GM19238 (cell line): ENCODE results near the gene HDAC10.
"Not testable (repeated sequence)": the region's sequence is repeated elsewhere in the genome, so short reads cannot be mapped to it uniquely, and the experiment has no call there.

Experiments used
- DNase-seq: peaks from one replicate; pipeline ENCODE4 v3.0.0; 2011; ENCODE audit warnings: low spot score; ENCODE audit not compliant: insufficient read length

The HDAC10 gene

DNA sequence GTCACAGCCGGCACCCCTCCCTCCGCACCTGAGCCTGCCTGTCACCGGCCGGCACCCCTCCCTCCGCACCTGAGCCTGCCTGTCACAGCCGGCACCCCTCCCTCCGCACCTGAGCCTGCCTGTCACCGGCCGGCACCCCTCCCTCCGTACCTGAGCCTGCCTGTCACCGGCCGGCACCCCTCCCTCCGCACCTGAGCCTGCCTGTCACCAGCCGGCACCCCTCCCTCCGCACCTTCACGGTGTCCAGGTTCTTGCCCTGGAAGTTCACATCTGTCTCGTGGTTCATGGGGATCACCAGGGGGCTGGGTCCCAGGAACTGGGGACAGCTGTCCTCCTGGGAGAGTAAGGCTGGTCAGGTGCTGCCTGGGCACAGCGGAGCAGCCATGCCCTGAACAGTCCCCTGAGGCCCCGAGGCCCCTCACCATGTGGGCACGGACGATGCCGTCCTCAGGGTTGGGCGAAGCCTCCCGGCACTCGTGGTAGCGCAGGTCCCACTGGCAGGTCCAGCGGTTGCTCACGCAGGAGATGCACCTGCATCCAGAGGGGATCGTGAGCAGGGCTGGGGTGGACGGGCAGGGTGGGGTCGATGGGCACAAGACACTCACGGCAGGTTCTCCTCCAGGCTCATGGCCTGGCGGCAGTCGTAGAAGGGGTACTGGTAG, 34.6 kb upstream of the HDAC10 start:
- DNase-seq: no peak

- DNase-seq: no peak
Observed at GRCh38 chr22:50284479-50284878, 33.4 kb upstream of the HDAC10 start.

DNA sequence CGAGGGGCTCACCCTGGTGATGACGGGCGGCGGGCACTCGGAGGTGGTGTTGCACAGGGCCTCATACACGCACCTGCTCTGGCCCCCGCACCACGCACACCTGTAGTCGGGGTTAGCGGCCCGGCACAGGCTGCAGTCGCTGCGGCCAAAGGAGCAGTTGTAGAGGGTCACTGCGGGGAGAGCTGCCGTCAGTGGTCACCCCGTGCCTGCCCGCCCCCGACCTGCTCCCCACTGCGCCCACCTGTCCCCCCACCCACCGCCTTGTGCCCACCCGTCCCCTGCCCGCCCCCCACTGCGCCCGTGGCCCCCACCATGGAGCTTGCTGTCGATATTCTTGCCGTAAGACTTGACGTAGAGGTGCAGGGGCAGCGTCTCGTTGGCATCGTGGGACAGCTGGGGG, 32.8 kb upstream of the HDAC10 start:
- DNase-seq: no peak

- no peak for DNase-seq
Observed at GRCh38 chr22:50282361-50283155, 31.5 kb upstream of the HDAC10 start.

DNA sequence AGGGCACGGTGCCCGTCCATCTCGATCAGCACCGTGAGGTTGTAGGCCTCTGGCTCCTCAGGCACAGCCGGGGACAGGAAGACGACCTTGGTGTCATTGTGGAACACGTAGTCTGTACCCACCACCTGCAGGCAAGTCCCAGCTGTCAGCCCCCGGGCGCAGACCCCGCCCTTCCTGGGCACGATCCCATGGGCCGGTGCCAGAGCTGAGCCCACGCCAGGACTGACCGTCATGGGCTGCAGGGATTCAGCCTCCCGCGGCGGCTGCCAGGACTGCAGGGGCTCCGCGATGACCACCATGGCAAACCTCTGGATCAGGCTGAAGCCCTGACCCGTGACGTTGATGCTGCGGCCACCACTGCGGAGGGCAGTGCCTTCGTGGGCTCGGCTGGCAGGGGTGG, 30.9 kb upstream of the HDAC10 start:
- DNase-seq: no peak

DNA sequence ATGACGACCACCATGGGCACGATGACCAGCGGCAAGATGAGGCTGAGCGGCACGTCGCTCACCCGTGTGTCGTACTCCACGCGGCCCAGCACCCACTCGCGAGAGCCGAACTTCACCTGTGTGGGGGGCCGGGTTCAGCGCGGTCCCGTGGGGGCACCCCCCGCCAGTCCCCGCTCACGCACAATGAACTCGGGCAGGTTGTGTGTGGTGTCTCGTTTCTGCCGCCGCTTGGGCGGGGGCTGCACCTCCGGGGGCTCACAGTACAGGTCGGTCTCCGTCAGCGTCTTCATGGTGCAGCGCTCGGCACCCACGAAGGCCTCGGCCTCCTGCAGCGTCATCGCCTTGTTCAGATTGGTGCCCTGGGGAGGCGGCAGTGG, 30.3 kb upstream of the HDAC10 start:
- DNase-seq: no peak

DNA sequence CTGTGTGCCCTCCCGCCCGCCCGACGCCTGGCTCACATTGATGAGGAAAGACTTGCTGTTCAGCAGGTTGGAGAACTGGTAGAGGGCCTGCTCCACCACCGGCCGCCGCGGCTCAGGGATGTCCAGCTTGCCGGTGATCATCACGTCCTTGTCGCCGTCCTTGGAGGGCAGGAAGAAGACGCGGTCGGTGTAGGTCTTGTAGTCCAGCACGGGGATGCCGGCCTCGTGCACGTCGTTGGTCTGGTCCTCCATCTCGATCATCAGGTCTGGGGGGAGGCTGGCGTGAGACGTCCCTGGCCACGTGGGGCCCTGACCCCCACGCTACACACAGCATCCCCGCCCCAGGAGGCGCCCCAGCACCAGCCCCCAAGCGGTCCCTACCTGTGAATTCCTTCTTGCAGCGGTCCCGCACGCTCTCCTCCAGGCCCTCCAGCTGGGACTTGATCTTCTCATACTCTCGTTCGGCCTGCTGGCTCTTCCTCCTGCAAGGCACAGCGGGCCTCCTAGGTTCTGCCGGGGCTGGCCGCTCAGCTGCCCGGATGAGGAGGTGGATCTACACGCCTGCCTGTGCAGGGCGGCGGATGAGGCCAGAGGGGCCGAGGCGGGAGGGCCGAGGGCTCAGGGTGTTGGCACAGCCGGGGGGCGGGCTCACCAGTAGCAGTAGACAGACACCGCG, 29.8 kb upstream of the HDAC10 start:
- DNase-seq: no peak

- no peak for DNase-seq
Observed at GRCh38 chr22:50280022-50280707, 29.1 kb upstream of the HDAC10 start.

DNA sequence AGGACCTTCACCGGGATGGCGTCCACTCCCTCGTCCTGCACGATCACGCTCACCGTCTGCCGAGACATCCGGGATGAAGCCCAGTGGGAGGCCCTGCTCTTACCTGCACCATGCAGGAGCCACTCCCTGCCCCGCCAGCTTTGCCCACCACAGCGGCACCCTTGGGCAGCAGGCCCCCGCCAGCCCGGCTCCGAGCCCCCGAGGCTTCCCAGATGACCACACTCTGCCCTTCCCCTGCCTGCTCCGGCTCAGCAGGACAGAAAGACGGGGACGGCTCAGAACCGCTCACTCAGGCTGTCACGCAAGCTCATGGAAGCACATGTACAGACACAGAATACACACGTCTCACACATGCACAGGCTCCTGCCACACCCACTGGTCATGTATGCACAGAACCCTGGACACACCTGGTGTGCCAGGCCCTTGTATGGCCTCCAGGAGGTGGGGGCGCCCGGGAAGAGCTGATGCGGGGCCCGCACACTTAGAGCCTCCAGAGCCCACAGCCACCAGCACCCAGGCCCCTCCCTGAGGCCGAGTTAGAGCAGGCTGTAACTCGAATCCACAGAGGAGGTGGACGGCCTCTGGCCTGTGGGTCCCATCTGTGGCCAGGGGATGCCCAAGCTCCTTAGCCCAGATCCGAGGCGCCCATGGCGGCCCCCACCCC, 28.0 kb upstream of the HDAC10 start:
- no peak for DNase-seq

DNA sequence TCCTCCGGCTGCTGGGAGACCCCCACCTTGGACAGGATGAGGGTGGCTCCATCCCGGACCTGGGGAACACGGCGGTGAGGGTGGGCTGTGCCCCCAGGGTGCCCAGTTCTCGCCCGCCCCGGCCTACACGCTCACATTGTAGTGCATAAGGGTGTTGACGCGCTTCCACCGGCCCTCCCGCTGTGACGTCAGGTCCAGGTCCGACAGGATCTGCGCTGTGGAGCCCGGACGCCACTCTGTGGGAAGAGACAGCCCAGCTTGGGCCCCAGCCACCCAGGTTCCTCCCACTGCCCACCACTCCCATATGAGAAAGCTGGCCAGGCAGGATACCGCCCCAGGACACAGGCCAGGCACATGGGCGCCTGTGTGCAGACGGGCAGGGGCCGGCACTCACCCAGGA, 27.4 kb upstream of the HDAC10 start:
- no peak for DNase-seq

GRCh38 chr22:50277761-50278160, 26.7 kb upstream of the HDAC10 start:
- no peak for DNase-seq

- DNase-seq: peak; percentile 81
Observed at GRCh38 chr22:50276143-50276542, 25.1 kb upstream of the HDAC10 start.

DNA sequence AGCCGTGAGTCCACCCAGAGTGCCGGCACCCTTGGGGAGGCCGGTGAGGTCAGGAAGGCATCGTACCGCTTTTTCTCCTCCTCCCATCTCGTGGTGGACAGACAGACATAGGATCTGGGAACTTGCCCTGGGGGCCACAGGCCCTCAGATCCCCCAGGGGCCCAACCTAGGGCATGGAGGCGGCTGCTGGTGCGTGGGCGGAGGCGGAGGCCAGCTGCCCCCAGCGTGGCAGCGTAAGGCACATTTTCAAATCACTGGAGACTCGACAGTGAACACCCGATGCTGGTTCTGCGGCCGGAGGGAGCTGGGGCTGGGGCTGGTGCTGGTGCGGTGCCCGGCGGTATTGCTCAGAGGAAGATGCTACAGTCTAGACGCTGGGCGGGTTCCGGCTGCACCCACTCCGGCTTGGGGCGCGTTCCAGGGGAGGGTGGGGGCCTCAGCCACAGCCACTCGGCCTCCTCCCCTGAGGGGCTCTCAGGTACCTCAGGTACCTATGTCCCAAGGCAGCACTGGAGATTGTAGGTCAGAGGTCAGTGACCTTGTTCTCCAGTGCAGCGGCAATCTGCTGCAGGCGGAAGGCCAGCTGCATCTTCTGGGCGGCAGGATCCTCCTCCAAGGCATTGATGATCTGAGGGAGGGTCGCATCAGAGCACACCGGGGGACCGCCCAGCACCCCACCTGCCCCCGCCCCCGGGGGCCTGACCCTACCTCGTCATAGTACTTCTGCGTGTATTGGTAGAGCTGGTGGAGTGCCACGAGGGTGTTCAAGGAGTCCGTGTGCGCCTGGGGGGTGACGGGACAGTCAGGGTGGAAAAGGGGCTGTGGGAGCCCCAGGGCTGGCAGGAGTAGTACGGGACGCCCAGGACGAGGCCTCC, 24.4 kb upstream of the HDAC10 start:
- DNase-seq: no peak

DNA sequence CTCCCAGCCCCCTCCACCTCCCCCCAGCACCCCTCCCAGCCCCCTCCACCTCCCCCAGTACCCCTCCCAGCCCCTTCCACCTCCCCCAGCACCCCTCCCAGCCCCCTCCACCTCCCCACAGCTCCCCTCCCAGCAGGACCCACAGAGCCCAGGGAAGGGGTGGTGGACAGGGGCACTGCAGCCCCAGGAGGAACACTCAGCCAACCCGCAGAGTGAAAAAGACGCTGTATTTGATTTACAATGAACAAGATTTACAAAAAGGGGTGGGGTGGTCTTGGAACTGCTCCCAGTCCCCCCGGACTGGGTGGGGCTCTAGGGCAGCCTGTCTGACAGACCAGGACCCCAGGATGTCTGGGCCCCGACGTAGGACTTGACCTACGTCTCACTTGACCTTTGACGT, 23.7 kb upstream of the HDAC10 start:
- no peak for DNase-seq

DNA sequence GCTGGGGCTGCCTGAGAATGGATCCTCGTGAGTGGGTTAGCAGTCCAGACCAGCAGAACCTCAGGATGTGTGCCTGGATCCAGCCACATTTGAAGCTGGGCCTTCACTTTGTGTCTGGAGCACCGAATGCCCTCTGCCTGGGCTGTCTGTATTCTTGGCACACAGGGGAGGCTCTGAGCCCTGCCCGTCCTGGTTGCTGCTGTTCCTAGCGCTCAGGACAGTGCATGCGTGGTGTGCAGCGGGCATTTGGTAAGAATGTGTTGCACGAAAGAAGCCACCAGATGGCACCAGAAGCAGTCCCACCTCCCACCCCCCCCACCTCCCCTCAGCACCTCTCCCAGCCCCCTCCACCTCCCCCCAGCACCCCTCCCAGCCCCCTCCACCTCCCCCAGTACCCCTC, 23.2 kb upstream of the HDAC10 start:
- peak; percentile 71 for DNase-seq

- DNase-seq: not testable (repeated sequence)
Observed at GRCh38 chr22:50273781-50274180, 22.7 kb upstream of the HDAC10 start.

- DNase-seq: not testable (repeated sequence)
Observed at GRCh38 chr22:50273352-50273751, 22.3 kb upstream of the HDAC10 start.

GRCh38 chr22:50272044-50272802, 21.2 kb upstream of the HDAC10 start:
- DNase-seq: no peak

GRCh38 chr22:50271519-50271970, 20.5 kb upstream of the HDAC10 start:
- peak; percentile 84 for DNase-seq
